Mucosa of descending colon (tissue), 3 donors: Measurements from ENCODE around the gene PRKAR1B. TPM values are rescaled to one million over a fixed set of nuclear protein-coding genes. Genes with fewer than 3 reads are reported as not detected.

Experiments
- ATAC-seq: fragments of 200-7000 bp; cut with Tn5 transposase; one replicate; pipeline ENCODE4 v1.9.1; 2020; ENCODE audit warnings: mild to moderate bottlenecking, moderate library complexity
- DNase-seq, 3 donors: peaks; one replicate each; pipeline ENCODE4 v3.0.0-alpha.2; 2020
- H3K36me3 ChIP-seq: fragments of 200-600 bp; one replicate; pipeline ENCODE4 v1.8.0; 2021; ENCODE audit warnings: low read depth, mild to moderate bottlenecking
- H3K4me1 ChIP-seq: fragments of 200-600 bp; one replicate; pipeline ENCODE4 v1.8.0; 2021; ENCODE audit warnings: low read depth, mild to moderate bottlenecking
- H3K4me3 ChIP-seq: fragments of 200-600 bp; one replicate; pipeline ENCODE4 v1.8.0; 2021; ENCODE audit warnings: mild to moderate bottlenecking
- H3K9me3 ChIP-seq: fragments of 200-600 bp; one replicate; pipeline ENCODE4 v1.8.0; 2021; ENCODE audit warnings: mild to moderate bottlenecking
- CTCF ChIP-seq: fragments of 200-600 bp; IDR thresholded peaks from one replicate; pipeline ENCODE4 v1.8.0; 2022; ENCODE audit warnings: antibody characterized with exemption, mild to moderate bottlenecking
- intact Hi-C, 2 donors: fragments of 100-400 bp; cut with DNase I in 1 of 2; cut with micrococcal nuclease in 1 of 2; formaldehyde crosslinking; loops; one replicate each; pipeline versions ENCODE4 v1.11.0 to v1.11.1; 2022; cut with DNase I, micrococcal nuclease
- total RNA-seq, 3 donors: library from RNA; stranded (reverse); fragmentation: NEBNext Ultra II Directional in 2 of 3; extraction: Animal tissue kit (Norgen Biotek cat#: 25700) in 2 of 3; gene quantifications; one replicate each; pipeline versions ENCODE4 v1.2.1 to v1.2.4, GENCODE V29; 2021 to 2023
- donor health status: DM: no; HTN: no; CAD: no; lungs with moderate emphysema.
- donor health status: DM: no; HTN: no; CAD: no.
- donor health status: DM: no; HTN: yes; CAD: no.

The PRKAR1B gene
- total RNA-seq, 3 donors from 2014 or later, result 10.1 to 24.5 (median 24.4) TPM

DNA sequence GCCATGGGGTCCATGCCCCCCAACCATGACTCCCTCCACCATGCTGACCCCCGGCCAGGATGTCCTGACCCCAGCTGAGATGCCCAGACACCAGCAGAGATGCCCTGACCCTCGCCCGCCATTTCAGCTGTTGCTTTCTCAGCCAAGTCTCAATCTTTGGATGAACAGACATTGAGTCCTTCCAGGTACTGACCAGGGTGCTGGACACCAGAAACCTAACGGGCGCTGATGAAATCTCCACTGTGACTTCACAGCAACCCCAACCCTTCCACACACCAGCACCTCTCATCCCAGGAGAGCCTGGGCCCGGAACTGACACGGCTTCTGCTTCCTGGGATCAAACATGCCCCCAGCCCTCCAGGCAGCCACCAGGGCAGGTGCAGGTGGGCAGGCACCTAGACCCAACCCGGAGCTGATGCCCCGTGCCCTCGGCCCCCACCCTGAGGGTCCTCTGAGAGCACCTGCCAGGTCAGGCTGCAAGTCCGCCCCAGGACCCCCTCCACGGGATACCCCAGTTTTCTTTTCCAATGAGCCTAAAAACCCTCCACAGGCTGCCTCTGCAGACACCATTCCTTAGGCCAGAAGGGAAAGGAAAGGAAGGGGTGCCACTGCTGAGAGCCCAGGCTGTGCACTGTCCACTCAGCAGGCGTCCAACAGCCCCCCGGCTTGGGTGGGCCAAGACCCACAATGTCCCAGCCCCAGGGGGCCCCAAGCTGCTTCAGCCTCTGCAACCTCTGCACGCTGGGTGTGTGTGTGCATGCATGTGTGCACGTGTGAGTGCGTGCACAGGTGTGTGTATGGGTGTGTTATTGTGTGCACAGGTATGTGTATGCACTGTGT, 164.1 kb downstream of the PRKAR1B start:
- Histone ChIP-seq H3K36me3 (no peaks in the 10 kb centered on the region), H3K9me3 (no peaks in the 10 kb centered on the region), H3K4me3 (no peak overlapping the region), H3K4me1 (no peaks in the 10 kb centered on the region)
- ATAC-seq (no peak), DNase-seq (no peak)
- TF ChIP-seq CTCF, result no peak
- intact Hi-C loops, result no loop called here

DNA sequence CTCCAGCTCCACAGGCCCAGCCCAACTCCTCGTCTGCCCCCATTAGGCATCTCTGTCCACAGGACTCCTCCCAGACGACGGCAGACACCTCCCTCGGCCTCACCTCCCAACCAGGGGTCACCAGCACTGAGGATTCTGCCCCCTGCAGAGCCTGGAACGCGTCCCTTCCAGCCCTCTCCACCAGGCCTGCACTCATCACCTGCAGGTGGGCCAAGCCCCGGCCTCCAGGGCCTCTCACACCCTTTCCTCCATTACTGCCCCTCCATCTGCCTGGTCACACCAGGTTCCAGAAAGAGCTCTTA, 164.8 kb downstream of the PRKAR1B start:
- no peak for TF ChIP-seq CTCF
- Histone ChIP-seq H3K36me3 (no peaks in the 10 kb centered on the region), H3K4me3 (no peak overlapping the region), H3K4me1 (no peaks in the 10 kb centered on the region), H3K9me3 (no peaks in the 10 kb centered on the region)
- intact Hi-C loops, result no loop called here
- ATAC-seq, result no peak
- DNase-seq, result no peak

GRCh38 chr7:561631-562373, 165.3 kb downstream of the PRKAR1B start:
- H3K9me3 ChIP-seq, result no peaks in the 10 kb centered on the region
- H3K4me3 ChIP-seq, result no peak overlapping the region
- H3K4me1 ChIP-seq, result no peaks in the 10 kb centered on the region
- TF ChIP-seq CTCF, result no peak
- ATAC-seq (peak; percentile 87), DNase-seq (peak; percentile 66 to 80 (median 75))
- H3K36me3 ChIP-seq, result no peaks in the 10 kb centered on the region
- intact Hi-C loops, result no loop called here

GRCh38 chr7:560966-561630, 166.0 kb downstream of the PRKAR1B start:
- Histone ChIP-seq H3K9me3 (no peaks in the 10 kb centered on the region), H3K4me1 (no peaks in the 10 kb centered on the region), H3K4me3 (no peak overlapping the region), H3K36me3 (no peaks in the 10 kb centered on the region)
- ATAC-seq (no peak), DNase-seq (no peak)
- TF ChIP-seq CTCF, result no peak
- intact Hi-C loops, result no loop called here

DNA sequence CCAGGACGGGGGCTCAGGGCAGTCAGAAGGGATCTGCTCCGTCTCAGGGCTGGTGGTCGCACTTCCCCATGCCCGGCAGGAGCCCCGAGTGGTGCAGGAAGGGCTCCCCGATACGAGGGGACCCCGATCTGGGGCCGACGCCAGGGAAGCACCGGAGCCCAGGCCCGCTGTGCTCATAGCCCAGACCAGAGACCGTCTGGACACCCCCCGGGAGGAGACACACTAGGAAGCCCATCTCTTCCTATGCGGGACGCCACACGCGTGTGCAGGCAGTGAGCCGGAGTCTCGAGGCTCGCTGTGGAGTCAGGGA, 167.7 kb downstream of the PRKAR1B start:
- intact Hi-C loops, result no loop called here
- ATAC-seq, result no peak
- no peaks in the 10 kb centered on the region for H3K9me3 ChIP-seq
- no peaks in the 10 kb centered on the region for H3K4me1 ChIP-seq
- no peak for TF ChIP-seq CTCF
- no peak for DNase-seq
- no peak overlapping the region for H3K4me3 ChIP-seq
- H3K36me3 ChIP-seq, result no peaks in the 10 kb centered on the region
